ENCODE measurements around the gene PYCR2.
"Not testable (repeated sequence)": the region's sequence is repeated elsewhere in the genome, so short reads cannot be mapped to it uniquely, and the experiment has no call there.

PYCR2 gene

DNA sequence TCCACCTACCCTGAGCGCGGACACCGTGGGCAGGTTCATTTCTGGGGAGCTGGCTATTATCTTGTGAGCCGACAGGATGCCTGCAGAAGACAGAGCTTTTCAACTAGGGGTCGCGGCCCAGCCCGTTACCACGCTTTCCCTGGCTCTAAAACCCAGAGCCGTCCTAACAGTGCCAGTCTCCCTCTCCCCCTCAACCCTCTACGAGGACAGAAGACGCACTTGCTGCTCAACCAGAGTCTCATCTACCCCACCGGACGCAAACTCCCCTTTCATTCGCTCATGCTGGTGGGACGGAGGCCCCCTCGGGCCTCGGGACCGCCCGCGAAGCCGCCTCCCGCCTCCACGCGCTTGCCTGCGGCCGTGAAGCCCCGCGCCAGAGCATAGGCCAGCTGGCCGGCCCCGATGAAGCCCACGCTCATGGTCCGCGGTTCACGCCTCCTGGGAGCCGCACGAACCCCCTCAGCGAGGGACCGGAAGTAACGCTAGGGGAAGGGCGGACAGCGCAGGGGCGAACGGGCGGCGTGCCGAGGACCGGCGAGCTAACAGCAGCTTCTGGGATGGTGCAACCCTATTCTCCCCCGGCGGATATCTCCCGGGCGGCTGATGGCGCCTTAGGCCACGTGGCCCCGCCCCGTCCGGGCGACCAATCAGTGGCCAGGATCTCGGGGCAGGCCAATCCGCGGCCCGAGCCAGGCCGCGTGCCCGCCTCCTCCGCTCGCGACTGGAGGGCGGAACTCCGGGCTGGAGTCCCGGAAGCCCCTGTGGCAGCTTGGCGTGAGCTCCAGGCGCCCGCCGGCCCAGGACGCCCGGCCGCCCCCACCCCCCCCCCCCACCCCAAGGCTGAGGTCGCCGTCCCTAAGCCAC is at the start of gene PYCR2:
Gene PYCR2, minus strand, starts transcription at position 559 of the 864 bp plus-strand sequence. Its CDS starts 140 bp downstream, at position 419.
- peak; percentile 98 for DNase-seq

GRCh38 chr1:225973158-225973557 is 49.1 kb upstream of the PYCR2 start:
- no peak for DNase-seq

DNA sequence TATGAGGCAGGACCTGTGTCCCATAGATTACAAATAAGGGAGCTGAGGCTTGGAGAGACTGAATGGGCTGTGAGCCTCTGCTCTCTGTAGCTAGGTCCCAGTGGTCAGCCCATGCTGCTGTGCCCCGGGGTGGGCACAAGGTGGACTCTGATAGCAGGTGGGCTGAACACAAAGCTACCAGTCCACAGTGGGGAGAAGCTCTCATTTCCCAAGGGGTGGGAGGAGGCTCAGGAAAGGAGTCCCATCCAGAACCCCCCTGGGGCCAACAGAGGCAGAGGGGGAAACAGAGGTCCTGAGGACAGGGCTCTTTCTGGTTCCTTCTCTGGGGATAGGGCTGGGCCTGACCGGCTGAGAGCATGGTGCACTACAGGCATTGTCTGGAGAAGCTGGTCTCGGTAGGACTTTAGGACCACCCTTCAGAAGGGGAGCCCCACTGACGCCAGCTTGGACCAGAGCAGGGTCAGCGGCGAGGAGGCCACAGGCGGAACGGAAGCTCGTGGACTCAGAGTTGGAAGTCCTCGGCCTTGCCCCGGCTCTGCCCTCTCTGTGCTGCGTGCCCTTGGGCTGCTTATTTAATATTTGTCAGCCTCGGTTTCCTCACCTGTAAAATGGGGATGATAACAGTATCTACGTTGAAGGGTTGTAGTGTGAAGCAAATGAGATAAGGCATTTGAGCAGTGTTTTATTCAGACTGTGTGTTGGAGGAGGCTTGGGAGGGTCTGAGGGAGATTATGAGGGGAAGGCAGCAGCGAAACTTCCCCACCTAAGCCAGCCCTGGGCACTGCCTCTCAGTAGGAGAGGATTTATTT is 48.5 kb upstream of the PYCR2 start:
- no peak for DNase-seq

GRCh38 chr1:225970592-225971157 is 46.6 kb upstream of the PYCR2 start:
- DNase-seq: not testable (repeated sequence)

DNA sequence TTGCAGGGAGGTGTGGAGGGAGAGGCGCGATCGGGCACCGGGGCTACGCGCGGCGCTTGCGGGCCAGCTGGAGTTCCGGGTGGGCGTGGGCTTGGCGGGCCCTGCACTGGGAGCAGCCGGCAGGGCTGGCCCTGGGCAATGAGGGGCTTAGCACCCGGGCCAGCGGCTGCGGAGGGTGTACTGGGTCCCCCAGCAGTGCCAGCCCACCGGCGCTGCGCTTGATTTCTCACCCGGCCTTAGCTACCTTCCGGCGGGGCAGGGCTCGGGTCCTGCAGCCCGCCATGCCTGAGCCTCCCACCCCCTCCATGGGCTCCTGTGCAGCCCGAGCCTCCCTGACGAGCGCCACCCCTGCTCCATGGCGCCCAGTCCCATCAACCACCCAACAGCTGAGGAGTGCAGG is 45.7 kb upstream of the PYCR2 start:
- peak; percentile 35 for DNase-seq

DNA sequence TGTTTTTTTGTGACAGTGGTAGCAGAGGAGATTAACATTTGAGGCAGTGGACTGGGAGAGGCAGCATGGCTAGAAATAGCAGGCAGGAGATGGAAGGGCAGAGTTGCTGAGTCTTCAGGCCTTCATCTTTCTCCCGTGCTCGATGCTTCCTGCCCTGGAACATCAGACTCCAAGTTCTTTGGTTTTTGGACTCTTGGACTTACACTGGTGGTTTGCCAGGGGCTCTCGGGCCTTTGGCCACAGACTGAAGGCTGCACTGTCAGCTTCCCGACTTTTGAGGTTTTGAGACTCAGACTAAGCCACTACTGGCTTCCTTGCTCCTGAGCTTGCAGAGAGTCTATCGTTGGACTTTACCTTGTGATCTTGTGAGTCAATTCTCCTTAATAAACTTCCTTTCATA is 41.2 kb upstream of the PYCR2 start:
- DNase-seq: peak; percentile 13

DNA sequence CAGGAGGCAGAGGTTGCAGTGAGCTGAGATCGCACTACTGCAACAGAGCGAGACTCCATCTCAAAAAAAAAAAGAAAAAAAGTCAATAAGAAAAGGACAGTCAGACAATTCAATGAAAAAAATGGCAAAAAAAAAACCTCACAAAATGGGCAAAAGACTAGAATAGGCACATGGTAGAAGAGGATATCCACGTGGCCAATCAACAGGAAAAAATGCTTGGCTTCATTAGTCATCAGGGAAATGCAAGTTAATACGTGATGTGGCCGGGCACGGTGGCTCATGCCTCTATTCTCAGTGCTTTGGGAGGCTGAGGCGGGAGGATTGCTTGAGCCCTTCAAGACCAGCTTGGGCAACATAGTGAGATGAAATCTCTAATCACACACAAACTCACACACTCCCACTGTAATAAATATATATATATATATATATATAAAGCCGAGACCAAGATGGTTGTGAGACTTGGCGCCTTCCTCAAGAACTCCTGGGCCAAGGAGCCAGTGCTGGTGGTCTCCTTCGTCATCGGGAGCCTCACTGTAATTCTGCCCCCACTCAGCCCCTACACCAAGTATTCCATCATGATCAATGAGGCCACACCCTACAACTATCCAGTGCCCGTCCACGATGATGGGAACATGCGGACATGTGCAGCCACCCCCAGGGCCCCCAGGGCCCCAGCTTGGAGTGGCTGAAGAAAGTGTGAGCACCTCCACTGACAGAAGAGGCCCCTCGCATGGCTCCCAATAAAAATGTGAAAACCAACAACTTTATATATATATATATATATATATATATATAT is 39.9 kb upstream of the PYCR2 start:
- peak; percentile 31 for DNase-seq

DNA sequence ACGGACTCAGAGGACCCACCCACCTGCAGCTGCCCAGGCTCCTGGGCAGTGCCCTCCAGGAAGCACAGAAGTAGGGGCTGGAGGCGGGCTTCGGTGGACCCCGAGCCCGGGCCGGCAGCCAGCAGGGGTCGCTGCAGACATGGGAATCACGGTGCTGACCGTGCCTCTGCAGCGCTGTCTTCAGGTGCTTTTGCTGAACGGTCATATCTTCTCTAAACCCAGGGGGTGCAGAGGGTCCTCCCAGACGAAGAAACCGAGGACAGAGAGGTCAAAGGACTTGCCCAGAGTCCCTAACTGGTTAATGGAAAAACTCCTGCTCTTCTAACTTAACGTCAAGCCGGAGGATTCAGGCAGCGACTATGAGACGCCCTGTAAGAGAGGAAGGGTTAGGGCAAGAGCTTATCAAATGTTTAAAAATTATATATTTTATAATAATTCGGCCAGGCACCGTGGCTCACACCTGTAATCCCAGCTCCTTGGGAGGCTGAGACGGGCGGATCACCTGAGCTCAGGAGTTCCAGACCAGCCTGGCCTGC is 38.5 kb upstream of the PYCR2 start:
- peak; percentile 74 for DNase-seq

GRCh38 chr1:225961659-225962439 is 37.8 kb upstream of the PYCR2 start:
- DNase-seq: peak; percentile 11

DNA sequence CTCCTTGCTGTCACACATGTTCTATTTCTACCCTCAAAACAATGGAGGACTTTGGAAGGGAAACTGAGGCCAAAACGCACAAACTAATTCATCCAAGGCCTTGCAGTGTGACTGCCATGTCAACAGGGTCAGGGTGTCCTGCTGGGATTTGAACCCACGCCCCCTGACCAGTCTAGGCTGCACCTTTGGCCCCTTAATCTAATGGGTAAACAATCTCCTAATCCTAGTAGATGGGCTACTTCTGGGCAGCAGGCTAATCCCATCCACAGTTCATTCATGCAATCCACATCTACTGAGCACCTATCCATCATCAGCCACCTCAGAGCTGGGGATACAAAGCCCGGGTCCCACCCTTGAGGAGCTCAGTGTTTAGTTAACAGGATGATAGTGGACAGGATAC is 34.0 kb upstream of the PYCR2 start:
- DNase-seq: no peak

- no peak for DNase-seq
These were observed 30.7 kb upstream of the PYCR2 start for GRCh38 chr1:225954753-225955152.

DNA sequence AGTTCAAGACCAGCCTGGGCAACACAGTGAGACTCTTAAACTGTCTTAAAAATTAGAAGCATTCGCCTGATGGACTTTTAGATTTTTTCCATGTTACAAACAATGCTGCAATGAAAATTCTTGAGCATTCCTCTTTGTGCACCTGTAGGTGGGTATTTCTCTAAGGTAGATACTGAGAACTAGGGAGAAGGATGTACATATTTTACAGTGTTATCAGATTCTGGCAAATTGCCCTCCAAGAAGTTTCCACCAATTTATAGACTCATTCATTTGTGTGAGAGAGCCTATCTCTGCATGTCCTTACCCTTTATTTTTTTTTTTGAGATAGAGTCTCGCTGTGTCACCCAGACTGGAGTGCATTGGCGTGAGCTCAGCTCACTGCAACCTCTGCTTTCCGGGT is 29.3 kb upstream of the PYCR2 start:
- DNase-seq: no peak

DNA sequence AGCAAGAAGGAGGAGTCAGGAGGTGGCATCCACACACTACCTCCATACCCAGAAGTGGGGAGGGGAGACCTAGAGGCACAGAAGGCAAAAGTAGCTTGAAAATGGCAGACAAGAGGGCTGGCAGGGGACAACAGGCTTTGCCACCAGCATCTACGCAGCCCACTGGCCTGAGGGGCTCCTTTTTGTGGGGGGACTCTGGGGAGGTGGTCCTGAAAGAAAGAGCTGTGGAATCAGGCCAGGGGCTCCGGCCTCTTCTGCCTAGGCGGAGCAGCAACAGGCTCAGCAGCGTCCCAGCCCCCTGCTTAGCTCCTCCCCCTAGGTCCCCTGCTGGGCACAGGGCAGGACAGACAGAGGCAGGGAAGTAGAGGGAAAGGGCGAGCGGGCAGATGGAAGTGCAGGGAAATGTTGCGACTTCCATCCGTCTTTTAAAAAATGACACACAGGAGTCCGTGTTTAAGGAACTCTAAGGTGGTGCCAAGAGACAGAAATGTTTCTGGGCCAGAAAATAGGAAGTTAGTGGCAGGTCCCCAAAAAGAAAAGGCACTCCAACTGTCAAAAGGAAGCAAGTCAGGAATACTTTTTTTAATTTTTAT is 27.0 kb upstream of the PYCR2 start:
- DNase-seq: no peak

DNA sequence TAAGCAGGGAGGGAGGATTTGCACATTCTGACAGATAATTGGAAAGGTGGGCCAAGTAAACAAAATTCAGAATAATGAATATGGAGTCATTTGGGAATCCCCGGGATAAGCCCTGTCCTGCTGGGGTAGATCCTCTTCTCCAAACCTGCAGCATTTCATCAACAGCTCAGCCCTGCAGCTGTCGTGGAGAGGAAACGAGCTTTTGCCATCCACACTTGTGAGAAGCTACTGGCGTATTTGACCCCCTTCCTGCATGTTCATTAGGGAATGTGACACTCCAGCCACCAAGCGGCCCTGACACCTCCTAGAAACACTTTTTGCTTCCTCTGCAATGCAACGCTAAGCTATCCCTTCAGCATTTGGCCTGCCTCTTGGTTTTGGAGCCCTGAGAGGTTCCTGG is 25.0 kb upstream of the PYCR2 start:
- DNase-seq: no peak

- DNase-seq: no peak
These were observed 22.8 kb upstream of the PYCR2 start for GRCh38 chr1:225946803-225947202.

DNA sequence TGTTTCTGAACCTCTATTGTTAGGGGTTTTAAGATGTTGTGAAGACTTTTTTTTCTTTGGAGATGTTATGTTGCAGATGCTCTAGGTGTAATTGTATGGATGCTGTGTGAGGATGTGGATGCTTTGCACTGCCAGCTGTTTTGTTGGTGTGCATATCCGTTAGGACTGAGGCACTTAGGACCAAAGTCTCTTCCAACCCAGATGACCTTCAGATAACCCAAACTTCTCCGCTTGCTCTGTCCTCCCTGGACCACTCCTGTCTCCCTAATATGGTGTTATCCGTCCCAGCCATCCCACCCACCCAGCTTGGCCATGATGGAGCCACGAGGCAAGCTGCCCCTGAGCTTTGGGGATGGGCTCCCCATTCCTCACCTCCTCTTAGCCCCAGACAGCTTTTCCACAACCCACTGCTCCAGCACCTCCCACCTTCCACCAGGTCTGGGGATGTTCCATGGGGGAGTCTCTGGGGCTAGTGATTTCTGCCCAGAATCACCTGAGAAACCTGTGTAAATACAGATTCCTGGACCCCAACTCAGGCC is 22.1 kb upstream of the PYCR2 start:
- no peak for DNase-seq

DNA sequence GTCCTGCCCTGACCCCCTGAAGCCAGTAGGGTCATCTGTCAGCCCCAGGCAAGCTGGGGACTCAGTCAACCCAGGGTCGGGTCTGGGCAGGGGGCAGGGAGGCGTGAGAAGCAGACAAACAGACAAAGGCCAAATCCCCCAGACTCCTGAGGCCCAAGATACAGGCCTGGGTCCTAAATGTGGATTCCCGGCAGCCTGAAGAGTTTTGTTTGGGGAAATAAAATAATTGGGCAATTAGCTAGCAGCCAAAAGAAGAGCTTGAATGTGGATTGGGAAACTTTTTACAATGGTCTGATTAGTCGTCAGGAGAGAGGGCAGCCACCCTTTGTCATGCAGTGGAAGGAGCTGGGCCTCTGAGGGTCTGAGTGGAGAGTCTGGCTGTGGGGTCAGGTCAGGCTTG is 21.5 kb upstream of the PYCR2 start:
- no peak for DNase-seq

- DNase-seq: no peak
These were observed 20.9 kb upstream of the PYCR2 start for GRCh38 chr1:225944951-225945350.

DNA sequence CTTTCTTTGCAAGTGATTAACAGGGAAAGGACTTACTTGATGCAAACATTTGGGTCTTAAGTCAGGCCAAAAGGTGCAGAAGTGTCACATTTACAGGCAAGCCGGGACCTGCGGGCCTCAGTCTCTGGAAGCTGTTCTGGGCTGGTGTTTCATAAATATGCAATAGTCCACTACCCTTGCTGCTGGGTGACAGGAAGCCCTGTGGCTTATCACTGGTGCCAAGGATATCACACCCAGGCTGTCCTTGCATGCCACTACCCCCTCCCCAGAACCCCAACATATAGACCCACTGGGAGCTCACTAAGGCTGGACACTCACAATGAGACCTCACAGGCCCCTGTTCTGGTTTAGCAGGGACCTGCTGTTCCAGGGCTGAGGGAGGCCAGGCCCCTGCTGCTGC is 20.3 kb upstream of the PYCR2 start:
- DNase-seq: no peak

DNA sequence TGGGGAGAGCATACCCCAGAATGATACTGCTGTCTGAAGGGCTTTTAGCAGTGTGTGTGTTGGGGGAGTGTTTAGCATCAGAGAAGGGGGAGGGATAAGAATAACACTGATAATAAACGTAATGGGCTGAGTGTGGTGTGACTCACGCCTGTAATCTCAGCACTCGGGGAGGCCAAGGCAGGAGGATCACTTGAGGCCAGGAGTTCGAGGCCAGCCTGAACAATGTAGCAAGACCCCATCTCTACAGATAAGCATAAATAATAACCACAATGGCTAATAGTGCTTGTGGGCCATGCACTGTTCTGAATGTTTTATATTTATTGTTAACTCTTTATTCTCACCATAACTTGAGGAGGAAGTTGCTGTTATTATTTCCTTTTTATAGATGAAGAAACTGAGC is 19.5 kb upstream of the PYCR2 start:
- DNase-seq: no peak

- no peak for DNase-seq
These were observed 18.5 kb upstream of the PYCR2 start for GRCh38 chr1:225942574-225942973.
